ENCODE data around the gene CYTH2. TPM values are rescaled to one million over a fixed set of nuclear protein-coding genes. Genes with fewer than 3 reads are reported as not detected.

CYTH2 gene
- polyA plus RNA-seq, 1 of the 3 experiments (the other 2 are of a cell fraction): 69.5 TPM

GRCh38 chr19:48465215-48465614 lies 4.0 kb upstream of the CYTH2 start:
- H3K27me3 ChIP-seq (ENCODE audit: insufficient read depth): no peaks in the 10 kb centered on the region
- DNase-seq: no peak
- H3K36me3 ChIP-seq (replicated peaks in 1 of 2; ENCODE audit: control insufficient read depth in 1 of 2, insufficient read depth in 2 of 2, low read length in 1 of 2): peaks cover 0 to 6% of the 10 kb centered on the region in 2 experiments
- H3K27ac ChIP-seq (ENCODE audit: low read depth in 2 of 2, low read length in 1 of 2): no peak overlapping the region
- ChIA-PET CTCF (no interaction called here), POLR2A (no interaction called here)
- no peak overlapping the region for H3K4me2 ChIP-seq
- H2AFZ ChIP-seq (ENCODE audit: low read depth): no peak overlapping the region
- H3F3A ChIP-seq (replicated peaks; ENCODE audit: insufficient read depth): peaks cover 11% of the 10 kb centered on the region
- H3K4me1 ChIP-seq (ENCODE audit: control insufficient read depth in 1 of 2, insufficient read depth in 2 of 2, low read depth in 1 of 2, low read length in 1 of 2): peaks cover 5 to 13% of the 10 kb centered on the region in 2 experiments; a peak in 2 of 4 replicates
- peaks cover 5% of the 10 kb centered on the region for H4K20me1 ChIP-seq (ENCODE audit: insufficient read depth)
- WGBS (ENCODE audit: low lambda C conversion rate): 100% methylated on average over 1 of the region's 1 CpG
- TF ChIP-seq SMC3 (IDR thresholded peaks at IDR 0.05; ENCODE audit: low read depth, low read length) (no peak), FOXJ3 (CRISPR knock-in tag; IDR thresholded peaks at IDR 0.05) (no peak), IRF3 (IDR thresholded peaks at IDR 0.05; ENCODE audit: low read depth, low read length) (no peak), USF1 (IDR thresholded peaks at IDR 0.05; ENCODE audit: borderline replicate concordance, low read depth) (no peak)
- peaks cover 9% of the 10 kb centered on the region for H3K79me2 ChIP-seq (ENCODE audit: insufficient read depth)
- H3K9me3 ChIP-seq: no peaks in the 10 kb centered on the region
- H3K9ac ChIP-seq: no peak overlapping the region
- H3K4me3 ChIP-seq (ENCODE audit: low read depth in 2 of 2, low read length in 1 of 2): no peak overlapping the region
- no peaks in the 10 kb centered on the region for H3K9me2 ChIP-seq

- peak; percentile 19 for DNase-seq
- Histone ChIP-seq H3K4me3 (ENCODE audit: low read depth in 2 of 2, low read length in 1 of 2) (no peak overlapping the region), H3F3A (replicated peaks; ENCODE audit: insufficient read depth) (peaks cover 11% of the 10 kb centered on the region), H3K9ac (no peak overlapping the region), H3K9me3 (no peaks in the 10 kb centered on the region), H3K36me3 (replicated peaks in 1 of 2; ENCODE audit: control insufficient read depth in 1 of 2, insufficient read depth in 2 of 2, low read length in 1 of 2) (peaks cover 14 to 17% of the 10 kb centered on the region in 2 experiments), H2AFZ (ENCODE audit: low read depth) (no peak overlapping the region), H3K9me2 (no peaks in the 10 kb centered on the region), H4K20me1 (ENCODE audit: insufficient read depth) (peaks cover 21% of the 10 kb centered on the region), H3K4me2 (no peak overlapping the region), H3K27me3 (ENCODE audit: insufficient read depth) (no peaks in the 10 kb centered on the region), H3K79me2 (ENCODE audit: insufficient read depth) (peaks cover 25% of the 10 kb centered on the region), H3K4me1 (ENCODE audit: control insufficient read depth in 1 of 2, insufficient read depth in 2 of 2, low read depth in 1 of 2, low read length in 1 of 2) (peaks cover 5 to 20% of the 10 kb centered on the region in 2 experiments; a peak in 2 of 4 replicates), H3K27ac (ENCODE audit: low read depth in 2 of 2, low read length in 1 of 2) (peak overlapping the region in 1 of 2 experiments; percentile 24; a peak in 1 of 4 replicates)
- POLR2A ChIA-PET: interaction anchor here (0.6 kb wide), 1 partner anchor 1019 kb away, joined by 3 read pairs; no protein-coding TSS in a partner anchor
- CTCF ChIA-PET: interaction anchor here (0.6 to 1.3 kb wide), 4 partner anchors 23 to 262 kb away, joined by 3 read pairs; no protein-coding TSS in a partner anchor
- WGBS (ENCODE audit: low lambda C conversion rate): 37% methylated on average over 8 of the region's 16 CpGs
- TF ChIP-seq CHD2 (IDR thresholded peaks at IDR 0.05; ENCODE audit: low read length, partially characterized antibody) (no peak), EP300 (IDR thresholded peaks at IDR 0.05; ENCODE audit: borderline replicate concordance in 1 of 2, low read depth in 1 of 2, low read length in 1 of 2) (no peak), FOXM1 (IDR thresholded peaks at IDR 0.05; ENCODE audit: low read depth) (no peak), FOSL2 (IDR thresholded peaks at IDR 0.05; ENCODE audit: borderline replicate concordance, low read depth) (no peak), PBX3 (IDR thresholded peaks at IDR 0.05) (no peak), RFX5 (IDR thresholded peaks at IDR 0.05; ENCODE audit: low read length) (no peak), USF1 (IDR thresholded peaks at IDR 0.05; ENCODE audit: borderline replicate concordance, low read depth) (no peak), REST (IDR thresholded peaks at IDR 0.05; ENCODE audit: low read depth, low read length) (no peak), SMC3 (IDR thresholded peaks at IDR 0.05; ENCODE audit: low read depth, low read length) (no peak), GABPA (IDR thresholded peaks at IDR 0.05; ENCODE audit: low read depth) (no peak)
Measured at GRCh38 chr19:48466561-48467325, 2.4 kb upstream of the CYTH2 start.

All from SK-N-SH (cell line).